Measurements from ENCODE around the gene PLCB4. TPM values are rescaled to one million over a fixed set of nuclear protein-coding genes. Genes with fewer than 3 reads are reported as not detected.

PLCB4 gene
- polyA plus RNA-seq, 1 experiment = 18.6 TPM

- ChIA-PET POLR2A (no interaction called here), CTCF (no interaction called here)
- Histone ChIP-seq H3K9me3 (ENCODE audit: control insufficient read depth, insufficient read depth, low read length) (peaks cover 2% of the 10 kb centered on the region; the same call in 1 of the 2 replicates), H3K27ac (ENCODE audit: low read depth, low read length) (no peak overlapping the region), H3K4me3 (ENCODE audit: low read depth, low read length) (no peak overlapping the region), H3K27me3 (ENCODE audit: control insufficient read depth, insufficient read depth, low read length) (no peaks in the 10 kb centered on the region)
- no peak for TF ChIP-seq CTCF (IDR thresholded peaks at IDR 0.05; ENCODE audit: low read depth, low read length)
- DNase-seq (ENCODE audit: low read depth, low spot score) = no peak
Observed at GRCh38 chr20:9053108-9053507, 15.8 kb upstream of the PLCB4 start.

GRCh38 chr20:9054176-9054575 lies 14.7 kb upstream of the PLCB4 start:
- Histone ChIP-seq H3K27ac (ENCODE audit: low read depth, low read length) (peak overlapping the region; percentile 33), H3K9me3 (ENCODE audit: control insufficient read depth, insufficient read depth, low read length) (peaks cover 2% of the 10 kb centered on the region; the same call in 1 of the 2 replicates), H3K27me3 (ENCODE audit: control insufficient read depth, insufficient read depth, low read length) (no peaks in the 10 kb centered on the region), H3K4me3 (ENCODE audit: low read depth, low read length) (no peak overlapping the region)
- no peak for TF ChIP-seq CTCF (IDR thresholded peaks at IDR 0.05; ENCODE audit: low read depth, low read length)
- ChIA-PET CTCF (interaction anchor here (1.0 kb wide), 1 partner anchor 200 kb away, joined by 3 read pairs; no protein-coding TSS in a partner anchor), POLR2A (no interaction called here)
- DNase-seq (ENCODE audit: low read depth, low spot score) = no peak

GRCh38 chr20:9059931-9060330 lies 9.0 kb upstream of the PLCB4 start:
- ChIA-PET CTCF (no interaction called here), POLR2A (no interaction called here)
- H3K27ac ChIP-seq (ENCODE audit: low read depth, low read length) = no peak overlapping the region
- TF ChIP-seq CTCF (IDR thresholded peaks at IDR 0.05; ENCODE audit: low read depth, low read length) = no peak
- H3K27me3 ChIP-seq (ENCODE audit: control insufficient read depth, insufficient read depth, low read length) = no peaks in the 10 kb centered on the region
- no peak overlapping the region for H3K4me3 ChIP-seq (ENCODE audit: low read depth, low read length)
- DNase-seq (ENCODE audit: low read depth, low spot score) = no peak
- H3K9me3 ChIP-seq (ENCODE audit: control insufficient read depth, insufficient read depth, low read length) = no peaks in the 10 kb centered on the region

- Histone ChIP-seq H3K27ac (ENCODE audit: low read depth, low read length) (no peak overlapping the region), H3K27me3 (ENCODE audit: control insufficient read depth, insufficient read depth, low read length) (no peaks in the 10 kb centered on the region), H3K4me3 (ENCODE audit: low read depth, low read length) (no peak overlapping the region), H3K9me3 (ENCODE audit: control insufficient read depth, insufficient read depth, low read length) (no peaks in the 10 kb centered on the region)
- no peak for DNase-seq (ENCODE audit: low read depth, low spot score)
- no peak for TF ChIP-seq CTCF (IDR thresholded peaks at IDR 0.05; ENCODE audit: low read depth, low read length)
- CTCF ChIA-PET = no interaction called here
- POLR2A ChIA-PET = no interaction called here
Observed at GRCh38 chr20:9061434-9061833, 7.5 kb upstream of the PLCB4 start.

GRCh38 chr20:9062066-9062465 lies 6.8 kb upstream of the PLCB4 start:
- ChIA-PET POLR2A (no interaction called here), CTCF (no interaction called here)
- no peak for DNase-seq (ENCODE audit: low read depth, low spot score)
- H3K27me3 ChIP-seq (ENCODE audit: control insufficient read depth, insufficient read depth, low read length) = no peaks in the 10 kb centered on the region
- H3K4me3 ChIP-seq (ENCODE audit: low read depth, low read length) = no peak overlapping the region
- no peak for TF ChIP-seq CTCF (IDR thresholded peaks at IDR 0.05; ENCODE audit: low read depth, low read length)
- no peak overlapping the region for H3K27ac ChIP-seq (ENCODE audit: low read depth, low read length)
- no peaks in the 10 kb centered on the region for H3K9me3 ChIP-seq (ENCODE audit: control insufficient read depth, insufficient read depth, low read length)

All from AG04450 (cell line).